ENCODE data around the gene QSOX2.

QSOX2 gene

GRCh38 chr9:136252281-136252680 is 6.7 kb upstream of the QSOX2 start:
- DNase-seq (ENCODE audit: low read depth), result no peak

- no peak for DNase-seq (ENCODE audit: low read depth)
Measured at GRCh38 chr9:136251264-136252115, 5.9 kb upstream of the QSOX2 start.

- no peak for DNase-seq (ENCODE audit: low read depth)
Measured at GRCh38 chr9:136250676-136251075, 5.1 kb upstream of the QSOX2 start.

- DNase-seq (ENCODE audit: low read depth), result no peak
Measured at GRCh38 chr9:136249877-136250559, 4.4 kb upstream of the QSOX2 start.

GRCh38 chr9:136248951-136249876 is 3.6 kb upstream of the QSOX2 start:
- no peak for DNase-seq (ENCODE audit: low read depth)

GRCh38 chr9:136247947-136248637 is 2.5 kb upstream of the QSOX2 start:
- DNase-seq (ENCODE audit: low read depth), result no peak

GRCh38 chr9:136247551-136247916 is 1.9 kb upstream of the QSOX2 start:
- no peak for DNase-seq (ENCODE audit: low read depth)

- no peak for DNase-seq (ENCODE audit: low read depth)
Measured at GRCh38 chr9:136246849-136247550, 1.4 kb upstream of the QSOX2 start.

GRCh38 chr9:136244969-136245218 is 718 bp downstream of the QSOX2 start:
- DNase-seq (ENCODE audit: low read depth), result no peak

- DNase-seq (ENCODE audit: low read depth), result no peak
Measured at GRCh38 chr9:136244122-136244968, 1.3 kb downstream of the QSOX2 start.

- DNase-seq (ENCODE audit: low read depth), result no peak
Measured at GRCh38 chr9:136243631-136244030, 2.0 kb downstream of the QSOX2 start.

- no peak for DNase-seq (ENCODE audit: low read depth)
Measured at GRCh38 chr9:136242918-136243525, 2.6 kb downstream of the QSOX2 start.

GRCh38 chr9:136242248-136242647 is 3.4 kb downstream of the QSOX2 start:
- no peak for DNase-seq (ENCODE audit: low read depth)

- no peak for DNase-seq (ENCODE audit: low read depth)
Measured at GRCh38 chr9:136241542-136241941, 4.1 kb downstream of the QSOX2 start.

- no peak for DNase-seq (ENCODE audit: low read depth)
Measured at GRCh38 chr9:136240941-136241340, 4.7 kb downstream of the QSOX2 start.

GRCh38 chr9:136239983-136240330 is 5.7 kb downstream of the QSOX2 start:
- no peak for DNase-seq (ENCODE audit: low read depth)

GRCh38 chr9:136239135-136239982 is 6.3 kb downstream of the QSOX2 start:
- DNase-seq (ENCODE audit: low read depth), result no peak

GRCh38 chr9:136238342-136238732 is 7.3 kb downstream of the QSOX2 start:
- no peak for DNase-seq (ENCODE audit: low read depth)

Measured in activated T-cell treated with anti-CD3 and anti-CD28 coated beads for 1 hour (primary cell).